COLO668 (cell line): ENCODE measurements around the gene C1QTNF1.
A peak's percentile ranks its signal among the peaks of the same experiment; 100 is the strongest.

Source experiments
- DNase-seq: peaks from one replicate; lab custom pipeline; 2025; ENCODE audit not compliant: unreplicated experiment; lab: John Stamatoyannopoulos, UW

Gene C1QTNF1

DNA sequence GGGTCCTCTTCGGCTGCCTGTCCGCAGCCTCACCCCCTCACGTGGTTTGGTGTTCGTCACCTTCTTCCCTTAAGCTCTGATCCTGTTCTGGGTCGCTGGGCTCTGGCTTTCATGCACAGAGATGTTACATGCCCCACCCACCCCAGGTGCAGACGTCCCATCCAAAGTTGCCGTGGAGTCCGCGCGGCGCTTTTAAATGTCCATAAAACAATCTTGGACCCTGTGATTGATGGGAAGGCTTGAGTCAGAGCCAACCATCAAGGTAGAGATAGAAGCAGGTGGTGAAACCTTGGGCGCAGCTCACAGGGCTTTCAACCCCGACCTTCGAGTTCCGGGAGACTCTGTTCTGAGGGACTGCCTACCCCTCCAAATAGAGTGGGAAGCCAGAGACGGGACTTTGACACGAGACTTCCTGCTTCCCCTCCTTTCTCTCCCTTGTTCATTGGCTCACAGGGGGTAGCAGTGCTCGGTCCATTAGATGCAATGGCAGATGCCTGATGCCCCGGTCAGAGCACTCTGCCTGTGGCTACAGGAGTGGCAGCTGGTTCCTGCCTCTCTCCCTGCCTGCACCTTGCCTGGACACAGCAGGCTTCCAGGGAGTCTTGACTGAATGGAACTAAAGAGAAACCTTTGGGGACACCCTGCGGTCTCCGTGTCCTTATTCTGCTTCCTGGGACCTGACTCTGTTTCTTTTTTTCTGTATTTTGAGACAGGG lies 54.7 kb downstream of the C1QTNF1 start:
- no peak for DNase-seq

DNA sequence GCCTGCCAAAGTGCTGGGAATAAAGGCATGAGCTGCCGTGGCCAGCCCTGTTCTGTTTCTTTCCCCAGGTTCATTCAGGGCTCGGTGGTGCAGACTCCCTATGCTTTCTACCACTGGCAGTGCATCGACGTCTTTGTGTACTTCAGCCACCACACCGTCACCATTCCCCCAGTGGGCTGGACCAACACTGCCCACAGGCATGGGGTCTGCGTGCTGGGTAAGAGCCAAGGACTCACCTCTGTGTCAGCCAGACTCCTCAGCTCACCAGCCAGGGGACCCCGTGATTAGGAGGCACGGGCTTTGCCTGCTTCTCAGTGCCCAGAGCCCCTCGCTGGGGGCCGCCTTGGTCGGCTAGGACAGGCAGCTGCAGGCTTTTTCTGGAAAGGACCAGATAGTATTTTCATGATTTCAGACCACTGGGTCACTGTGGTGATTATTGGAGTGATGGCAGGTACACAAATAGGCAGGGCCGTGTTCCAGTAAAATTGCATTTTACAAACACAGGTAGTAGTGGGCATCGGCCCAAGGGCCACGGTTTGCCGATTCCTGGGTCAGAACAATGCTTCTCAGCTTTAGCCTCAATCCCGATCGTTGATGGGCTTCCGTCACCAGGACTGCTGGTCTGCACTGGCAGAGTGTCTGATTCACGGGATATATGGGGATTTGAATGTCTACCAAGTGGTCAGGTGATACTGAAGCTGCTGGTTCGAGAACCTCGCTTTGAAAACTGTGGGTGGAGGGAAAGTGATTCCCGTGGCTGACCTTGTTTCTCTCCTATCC lies 55.6 kb downstream of the C1QTNF1 start:
- DNase-seq: no peak

- DNase-seq: no peak
These were observed 56.4 kb downstream of the C1QTNF1 start for GRCh38 chr17:79080349-79080748.

GRCh38 chr17:79080761-79081290 lies 56.9 kb downstream of the C1QTNF1 start:
- no peak for DNase-seq

DNA sequence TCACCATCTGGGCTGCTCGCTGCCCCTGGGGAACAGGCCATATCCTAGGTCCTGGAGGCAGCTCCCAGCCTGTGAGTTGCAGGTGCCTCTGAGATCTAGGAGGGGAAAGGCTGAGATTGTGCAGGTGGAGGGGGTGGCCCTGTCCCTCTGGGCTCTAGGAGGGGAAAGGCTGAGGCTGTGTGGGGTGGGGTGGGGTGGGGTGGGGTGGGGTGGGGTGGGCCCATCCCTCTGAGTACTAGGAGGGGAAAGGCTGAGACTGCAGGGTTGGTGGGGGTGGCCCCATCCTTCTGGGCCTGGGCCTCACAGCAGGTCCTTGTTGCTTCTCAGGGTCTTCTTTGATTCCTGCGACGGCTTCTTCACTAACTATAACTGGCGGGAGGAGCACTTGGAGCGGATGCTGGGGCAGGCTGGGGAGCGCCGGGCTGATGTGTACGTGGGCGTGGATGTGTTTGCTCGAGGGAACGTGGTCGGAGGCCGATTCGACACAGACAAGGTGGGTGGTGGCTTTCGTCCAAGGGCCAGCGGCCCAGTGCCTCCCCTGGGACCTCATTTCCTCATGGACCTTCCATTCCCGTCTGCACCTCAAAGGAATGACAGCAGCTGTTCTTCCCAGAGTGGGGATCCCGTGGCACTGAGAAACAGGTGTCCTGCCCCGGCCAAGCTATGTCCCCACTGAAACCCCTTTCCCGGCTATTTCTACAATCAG lies 57.8 kb downstream of the C1QTNF1 start:
- DNase-seq: no peak

- DNase-seq: peak; percentile 26
These were observed 58.6 kb downstream of the C1QTNF1 start for GRCh38 chr17:79082311-79083190.

DNA sequence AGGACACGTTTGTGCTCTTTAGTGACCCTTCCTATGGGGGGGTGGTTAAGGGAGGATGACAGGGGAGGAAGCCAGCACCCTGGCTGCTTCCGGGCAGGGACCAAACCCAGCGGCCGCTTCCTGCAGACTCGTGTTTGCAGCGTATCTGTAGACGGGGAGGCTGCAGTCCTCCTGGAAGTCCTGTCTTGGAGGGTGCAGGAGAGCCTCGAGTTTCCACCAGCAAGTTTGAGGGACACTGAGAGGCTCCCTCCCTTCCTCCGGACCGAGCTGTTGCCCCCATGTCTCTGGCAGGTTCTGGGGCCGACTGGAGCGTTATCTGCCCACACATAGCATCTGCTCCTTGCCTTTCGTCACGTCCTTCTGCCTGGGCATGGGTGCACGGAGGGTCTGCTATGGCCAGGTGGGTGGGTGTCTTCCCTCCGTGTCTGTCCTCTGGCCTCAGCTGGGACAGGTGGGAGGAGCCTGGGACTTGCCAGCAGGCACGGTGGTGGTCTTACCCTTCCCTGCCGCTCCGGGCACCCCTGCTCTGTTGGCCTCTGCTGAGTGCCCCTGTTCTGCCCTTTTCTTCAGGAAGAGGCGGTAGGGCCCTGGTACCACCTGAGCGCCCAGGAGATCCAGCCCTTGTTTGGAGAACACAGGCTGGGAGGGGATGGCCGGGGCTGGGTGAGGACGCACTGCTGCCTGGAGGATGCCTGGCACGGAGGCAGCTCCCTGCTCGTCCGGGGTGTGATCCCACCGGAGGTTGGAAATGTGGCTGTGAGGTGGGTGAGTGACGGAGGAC lies 59.4 kb downstream of the C1QTNF1 start:
- DNase-seq: no peak

DNA sequence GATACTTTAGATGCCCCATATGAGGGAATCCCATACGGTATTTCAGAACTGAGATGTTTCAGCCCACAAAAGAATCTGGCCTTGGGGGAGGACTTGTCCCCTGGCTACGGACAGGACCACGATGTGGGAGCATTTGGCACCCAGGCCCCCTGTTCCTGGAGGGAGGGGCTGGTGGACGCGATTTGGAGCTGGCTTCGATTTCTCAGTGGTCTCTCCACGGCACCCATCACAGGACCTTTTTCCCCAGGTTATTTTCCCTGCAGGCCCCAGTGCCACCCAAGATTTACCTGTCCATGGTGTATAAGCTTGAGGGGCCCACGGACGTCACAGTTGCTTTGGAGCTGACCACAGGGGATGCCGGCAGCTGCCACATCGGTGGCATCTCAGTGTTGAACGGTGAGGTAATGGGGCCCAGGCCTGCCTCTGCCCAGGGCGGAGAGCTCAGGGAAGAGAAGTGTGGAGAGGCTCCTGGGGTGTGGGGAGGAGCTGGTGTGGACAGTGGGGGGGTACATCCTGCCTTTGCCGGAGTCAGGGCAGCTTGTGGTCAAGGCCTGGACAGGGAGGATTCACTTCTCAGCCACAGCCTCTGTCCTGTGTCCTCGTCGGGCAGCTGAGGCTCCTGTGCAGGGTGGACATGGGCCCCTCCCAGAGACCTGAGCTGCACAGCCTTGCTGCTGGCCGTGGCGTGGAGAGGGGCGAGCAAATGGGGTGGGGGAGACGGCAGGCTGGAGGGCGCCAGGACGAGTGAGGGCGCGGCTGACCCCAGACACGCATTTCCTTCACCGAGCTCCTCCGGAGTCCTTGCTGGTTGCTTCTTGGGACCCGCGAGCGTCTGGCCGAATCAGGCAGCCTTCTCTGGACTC lies 60.6 kb downstream of the C1QTNF1 start:
- DNase-seq: no peak

- peak; percentile 8 for DNase-seq
These were observed 61.4 kb downstream of the C1QTNF1 start for GRCh38 chr17:79085154-79085920.

DNA sequence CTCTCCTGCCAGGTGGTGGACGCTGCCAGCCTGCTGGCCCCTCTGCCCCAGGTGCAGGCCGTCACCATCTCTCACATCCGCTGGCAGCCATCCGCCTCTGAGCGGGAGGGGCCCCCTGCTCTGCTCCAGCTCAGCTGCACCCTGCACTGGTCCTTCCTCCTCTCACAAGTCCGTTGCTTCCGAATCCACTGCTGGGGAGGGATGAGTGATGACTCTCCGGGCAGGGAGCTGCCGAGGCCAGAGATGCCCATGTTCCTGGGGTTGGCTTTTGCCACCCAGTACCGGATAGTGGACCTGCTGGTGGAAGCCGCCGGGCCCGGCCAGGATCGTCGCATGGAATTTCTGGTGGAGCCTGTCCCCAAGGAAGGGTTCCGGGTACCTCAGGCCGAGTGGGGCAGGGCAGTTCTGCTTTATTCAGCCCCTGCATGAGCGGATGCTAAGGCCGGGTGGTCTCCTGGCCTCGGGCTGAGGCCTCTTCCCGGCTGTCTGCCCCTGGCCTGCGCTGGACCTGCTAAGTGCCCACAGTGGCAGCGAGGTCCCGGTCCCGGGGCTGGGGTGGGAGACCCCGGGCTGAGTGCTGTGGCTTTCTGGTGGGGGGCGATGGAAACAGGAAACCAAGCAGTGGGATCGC lies 62.1 kb downstream of the C1QTNF1 start:
- no peak for DNase-seq

- DNase-seq: no peak
These were observed 62.8 kb downstream of the C1QTNF1 start for GRCh38 chr17:79086609-79087427.

GRCh38 chr17:79087428-79088143 lies 63.6 kb downstream of the C1QTNF1 start:
- peak; percentile 47 for DNase-seq

DNA sequence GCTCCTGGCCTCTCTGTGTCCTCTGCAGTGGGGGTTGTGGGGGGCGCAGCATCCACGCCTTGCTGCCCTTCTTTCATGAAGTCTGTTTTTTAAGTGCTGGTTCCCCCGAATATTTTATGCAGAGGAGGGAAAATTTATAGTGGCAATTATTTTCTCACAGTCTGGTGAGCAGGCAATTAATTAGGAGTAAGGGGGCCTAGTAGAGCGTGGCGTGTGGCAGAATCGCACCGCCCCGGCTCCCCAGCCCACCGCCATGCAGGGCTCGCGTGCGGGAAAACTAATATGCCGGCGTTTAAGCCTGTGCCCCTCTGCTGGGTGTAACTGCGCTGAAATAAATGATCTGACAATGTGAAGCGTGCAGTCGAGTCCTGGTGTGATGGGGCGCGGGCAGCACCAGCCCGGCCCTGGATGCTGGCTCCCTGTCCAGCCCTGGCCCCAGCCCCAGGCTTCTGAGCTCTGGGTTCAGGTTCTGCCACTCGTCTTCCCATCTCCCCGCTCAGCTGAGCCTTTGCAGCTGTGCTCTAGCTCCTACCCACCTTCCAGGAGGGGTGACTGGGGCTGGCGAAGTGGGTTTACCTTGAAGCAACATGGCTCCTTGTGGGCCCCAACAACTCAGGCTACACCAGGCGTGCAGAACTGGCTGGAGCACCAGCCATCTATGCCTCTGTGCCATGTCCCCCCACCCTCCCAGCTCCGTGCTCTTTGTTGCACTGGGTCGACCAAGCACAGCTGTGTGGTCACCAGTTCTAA lies 64.5 kb downstream of the C1QTNF1 start:
- DNase-seq: no peak

- DNase-seq: no peak
These were observed 65.0 kb downstream of the C1QTNF1 start for GRCh38 chr17:79088997-79089328.

DNA sequence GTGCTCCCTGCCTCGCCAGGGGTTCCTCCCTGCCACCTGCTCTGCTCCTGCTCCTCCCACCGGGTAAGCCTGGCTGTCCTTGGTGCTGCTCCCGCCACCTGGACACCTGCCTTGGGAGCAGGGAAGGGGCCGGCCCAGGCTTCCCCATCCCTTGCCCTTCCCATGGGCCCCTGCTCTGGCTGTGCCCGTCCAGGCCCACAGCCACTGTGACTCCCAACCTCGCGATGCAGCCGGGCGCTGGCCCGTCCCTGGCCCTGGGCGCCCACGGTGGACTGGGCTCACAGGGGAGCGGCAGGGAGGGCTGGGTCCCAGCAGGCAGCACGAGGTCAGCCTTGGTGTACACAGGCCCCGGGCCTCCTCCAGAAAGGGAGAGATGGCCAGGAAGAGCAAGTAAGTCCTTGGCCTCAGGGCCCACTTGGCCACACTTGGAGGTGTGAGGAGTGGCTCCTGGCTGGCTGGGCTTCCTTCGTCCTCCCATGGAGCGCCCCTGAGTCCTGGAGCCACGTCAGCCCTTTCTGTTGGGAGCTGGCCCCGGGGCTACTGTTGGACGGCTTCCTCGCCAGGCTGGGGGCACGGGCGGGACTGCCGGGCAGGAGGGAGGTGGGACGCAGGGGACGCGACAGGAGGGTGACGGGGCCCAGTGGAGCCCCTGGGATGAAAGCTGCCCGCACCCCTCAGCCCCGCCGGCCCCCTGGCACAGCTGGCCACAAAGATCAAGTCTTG lies 65.9 kb downstream of the C1QTNF1 start:
- DNase-seq: no peak
